HL-60 (cell line): Measurements from ENCODE around the gene HPSE2.

Source experiments
- DNase-seq, 2 experiments: peaks; one replicate each; pipeline ENCODE4 v3.0.0-alpha.2; 2010 to 2020; ENCODE audit warnings: low read depth in 1 of 2, low spot score in 1 of 2
- H3K27ac ChIP-seq: fragments of 250-450 bp; sonication (Bioruptor Pico); replicated peaks from 2 replicates; pipeline ENCODE4 v1.5.1; 2020; ENCODE audit warnings: mild to moderate bottlenecking, moderate library complexity
- H3K27me3 ChIP-seq: fragments of 250-450 bp; sonication (Bioruptor Pico); 2 replicates; pipeline ENCODE4 v1.5.1; 2021; ENCODE audit warnings: mild to moderate bottlenecking, moderate library complexity; ENCODE audit not compliant: insufficient read depth, poor library complexity, severe bottlenecking
- H3K4me3 ChIP-seq: replicated peaks from 2 replicates; pipeline ENCODE4 v1.5.1; 2011; ENCODE audit warnings: mild to moderate bottlenecking, control low read depth, low read length; ENCODE audit not compliant: insufficient read depth
- CTCF ChIP-seq: IDR thresholded peaks from one replicate; pipeline ENCODE4 v1.5.1; 2011; ENCODE audit warnings: low read length, control low read depth, inconsistent platforms; ENCODE audit not compliant: insufficient read depth
- GABPA ChIP-seq: IDR thresholded peaks from 2 replicates; pipeline ENCODE4 v1.6.1; 2012; ENCODE audit warnings: low read depth
- POLR2AphosphoS5 ChIP-seq: IDR thresholded peaks from 2 replicates; pipeline ENCODE4 v1.6.1; 2012; ENCODE audit warnings: low read depth
- REST ChIP-seq: IDR thresholded peaks from 2 replicates; pipeline ENCODE4 v1.6.1; 2012; ENCODE audit warnings: low read depth; ENCODE audit not compliant: insufficient replicate concordance
- SPI1 ChIP-seq: IDR thresholded peaks from 2 replicates; pipeline ENCODE4 v1.6.1; 2012; ENCODE audit warnings: low read depth, mild to moderate bottlenecking, borderline replicate concordance

HPSE2 gene

GRCh38 chr10:99207340-99207739, 28.3 kb downstream of the HPSE2 start:
- Histone ChIP-seq H3K27ac (no peak overlapping the region), H3K4me3 (no peak overlapping the region), H3K27me3 (no peaks in the 10 kb centered on the region)
- no peak for DNase-seq
- TF ChIP-seq POLR2AphosphoS5 (no peak), CTCF (no peak), SPI1 (no peak), GABPA (no peak), REST (no peak)

- no peak overlapping the region for H3K4me3 ChIP-seq
- no peak for DNase-seq
- no peak overlapping the region for H3K27ac ChIP-seq
- H3K27me3 ChIP-seq: no peaks in the 10 kb centered on the region
- no peak for TF ChIP-seq REST
- TF ChIP-seq GABPA: no peak
- no peak for TF ChIP-seq CTCF
- TF ChIP-seq SPI1: no peak
- TF ChIP-seq POLR2AphosphoS5: no peak
Measured at GRCh38 chr10:99203310-99203709, 32.3 kb downstream of the HPSE2 start.

GRCh38 chr10:99172950-99173349, 62.7 kb downstream of the HPSE2 start:
- DNase-seq: no peak
- Histone ChIP-seq H3K27ac (no peak overlapping the region), H3K4me3 (no peak overlapping the region), H3K27me3 (no peaks in the 10 kb centered on the region)
- TF ChIP-seq REST (no peak), SPI1 (no peak), GABPA (no peak), POLR2AphosphoS5 (no peak), CTCF (no peak)
